HG03159 (cell line): ENCODE results near the gene GPNMB.
"Not testable (repeated sequence)": the region's sequence is repeated elsewhere in the genome, so short reads cannot be mapped to it uniquely, and the experiment has no call there.

Source experiments
- ATAC-seq: cut with Tn5 transposase; IDR thresholded peaks from one replicate; pipeline ENCODE4 v1.9.1; 2021; ENCODE audit warnings: mild to moderate bottlenecking, moderate library complexity; ENCODE audit not compliant: unreplicated experiment

The GPNMB gene

GRCh38 chr7:23298141-23298881 lies 51.7 kb downstream of the GPNMB start:
- no peak for ATAC-seq

GRCh38 chr7:23298885-23299769 lies 52.6 kb downstream of the GPNMB start, which contains the start of gene MALSU1:
TSS of gene MALSU1 (plus strand) at chr7:23299339. CDS start at chr7:23299353, 14 bp downstream.
- ATAC-seq: peak; percentile 100

- no peak for ATAC-seq
Observed at GRCh38 chr7:23299770-23300300, 53.3 kb downstream of the GPNMB start.

GRCh38 chr7:23306936-23307521 lies 60.5 kb downstream of the GPNMB start:
- ATAC-seq: no peak

- ATAC-seq: no peak
Observed at GRCh38 chr7:23308754-23309153, 62.2 kb downstream of the GPNMB start.

GRCh38 chr7:23312141-23312540 lies 65.6 kb downstream of the GPNMB start:
- not testable (repeated sequence) for ATAC-seq

GRCh38 chr7:23315366-23315765 lies 68.8 kb downstream of the GPNMB start:
- no peak for ATAC-seq
